Activated CD8-positive, alpha-beta memory T cell treated with anti-CD3 and anti-CD28 coated beads, Interleukin-2, amount 50 U/mL, for 1 hour (primary cell): ENCODE results near the gene RHBDL3.
"Not testable (repeated sequence)": the region's sequence is repeated elsewhere in the genome, so short reads cannot be mapped to it uniquely, and the experiment has no call there.

Source experiments
- DNase-seq: peaks from one replicate; pipeline ENCODE4 v3.0.0-alpha.2; 2020; ENCODE audit errors: extremely low read depth

The RHBDL3 gene

GRCh38 chr17:32323811-32324491 is 58.3 kb downstream of the RHBDL3 start:
- DNase-seq: no peak

- no peak for DNase-seq
These were observed 62.3 kb downstream of the RHBDL3 start for GRCh38 chr17:32327911-32328310.

- DNase-seq: no peak
These were observed 64.5 kb downstream of the RHBDL3 start for GRCh38 chr17:32330147-32330546.

GRCh38 chr17:32331243-32332040 is 65.8 kb downstream of the RHBDL3 start:
- no peak for DNase-seq

GRCh38 chr17:32333187-32333586 is 67.6 kb downstream of the RHBDL3 start:
- no peak for DNase-seq

- no peak for DNase-seq
These were observed 69.4 kb downstream of the RHBDL3 start for GRCh38 chr17:32335046-32335445.

GRCh38 chr17:32335687-32336086 is 70.1 kb downstream of the RHBDL3 start:
- DNase-seq: no peak

GRCh38 chr17:32341141-32341856 is 75.7 kb downstream of the RHBDL3 start:
- DNase-seq: no peak

GRCh38 chr17:32341857-32342602 is 76.4 kb downstream of the RHBDL3 start, which contains the start of gene C17orf75:
C17orf75 (minus strand) TSS chr17:32342173; CDS start chr17:32342139, 34 bp downstream.
- DNase-seq: peak; percentile 55

- no peak for DNase-seq
These were observed 77.1 kb downstream of the RHBDL3 start for GRCh38 chr17:32342603-32343325.

GRCh38 chr17:32345951-32346600 is 80.4 kb downstream of the RHBDL3 start:
- DNase-seq: no peak

GRCh38 chr17:32348483-32348800 is 82.8 kb downstream of the RHBDL3 start:
- DNase-seq: no peak

- no peak for DNase-seq
These were observed 83.8 kb downstream of the RHBDL3 start for GRCh38 chr17:32349503-32349853.

- peak; percentile 89 for DNase-seq
These were observed 84.4 kb downstream of the RHBDL3 start, which contains the start of gene ZNF207 for GRCh38 chr17:32349854-32350665. ZNF207 (plus strand) TSS chr17:32350157; CDS start chr17:32350286, 129 bp downstream.

- peak; percentile 12 for DNase-seq
These were observed 85.2 kb downstream of the RHBDL3 start for GRCh38 chr17:32350666-32351418.

- not testable (repeated sequence) for DNase-seq
These were observed 87.1 kb downstream of the RHBDL3 start for GRCh38 chr17:32352734-32353133.

GRCh38 chr17:32355649-32356377 is 90.2 kb downstream of the RHBDL3 start:
- no peak for DNase-seq

GRCh38 chr17:32356378-32356743 is 90.7 kb downstream of the RHBDL3 start:
- no peak for DNase-seq
